K562 (cell line): ENCODE measurements around the gene SPATA31A3. TPM values are rescaled to one million over a fixed set of nuclear protein-coding genes. Genes with fewer than 3 reads are reported as not detected.
"Not testable (repeated sequence)": the region's sequence is repeated elsewhere in the genome, so short reads cannot be mapped to it uniquely, and the experiment has no call there.

Experiments
- ATAC-seq: fragments of 200-7000 bp; cut with Tn5 transposase; 3 replicates; pipeline ENCODE4 v1.9.1; 2020; ENCODE audit warnings: moderate library complexity
- Bru-seq: library from RNA; stranded (reverse); fragments of 400-500 nt; gene quantifications from one replicate; lab custom pipeline; 2021; lab: Mats Ljungman, UMichigan
- BruChase-seq, 2 experiments: library from RNA; stranded (reverse); fragments of 400-500 nt; gene quantifications; one replicate each; lab custom pipeline; 2021; lab: Mats Ljungman, UMichigan
- BruUV-seq: library from RNA; stranded (reverse); fragments of 400-500 nt; replicated peaks from 2 replicates; lab custom pipeline; 2021; lab: Mats Ljungman, UMichigan
- CTCF ChIA-PET: fragments of 300-600 bp; formaldehyde crosslinking; extraction: SDS; loops from one replicate; lab custom pipeline; 2021; ENCODE audit warnings: low intra/inter-chr PET ratio; lab: Yijun Ruan, JAX
- POLR2A ChIA-PET: fragments of 300-600, 350-650 bp; sonication (Branson Sonifier 250); formaldehyde crosslinking; extraction: SDS; loops from one replicate; lab custom pipeline; 2021; ENCODE audit warnings: antibody characterized with exemption, inconsistent platforms; lab: Yijun Ruan, JAX
- DNase-seq, 4 experiments: peaks; one replicate each; pipeline versions ENCODE4 v3.0.0 to v3.0.0-alpha.2; 2011 to 2018; ENCODE audit warnings: low spot score in 3 of 4, mixed read lengths in 3 of 4; ENCODE audit errors: extremely low read depth in 1 of 4
- FAIRE-seq: peaks from 2 replicates; lab custom pipeline; 2011; peaks lifted over from hg19 to GRCh38; lab: Jason Lieb, UNC
- H2AFZ ChIP-seq: 2 replicates; pipeline ENCODE4 v1.6.0; 2011; ENCODE audit warnings: low read depth, low read length, control low read depth, inconsistent platforms
- H3K27ac ChIP-seq: fragments of 200-600 bp; 3 replicates; pipeline ENCODE4 v1.8.0; 2011; ENCODE audit warnings: low read depth, mild to moderate bottlenecking, control low read depth, inconsistent platforms, low read length, moderate library complexity, mixed read lengths; ENCODE audit errors: extremely low read depth
- H3K27me3 ChIP-seq, 2 experiments: fragments of 300-600 bp in 1 of 2; 2 replicates in 1 of 2; 3 replicates in 1 of 2; pipeline versions ENCODE4 v1.6.0 to v1.8.0; 2011; ENCODE audit warnings: inconsistent platforms in 2 of 2, low read length in 2 of 2, mild to moderate bottlenecking in 1 of 2, mixed read lengths in 1 of 2, moderate library complexity in 1 of 2; ENCODE audit not compliant: control insufficient read depth in 2 of 2, insufficient read depth in 2 of 2
- H3K36me3 ChIP-seq: fragments of 300-600 bp; 3 replicates; pipeline ENCODE4 v1.8.0; 2011; ENCODE audit warnings: mild to moderate bottlenecking, low read length, inconsistent platforms; ENCODE audit not compliant: control insufficient read depth, insufficient read depth
- H3K4me1 ChIP-seq, 2 experiments: fragments of 200-600 bp in 1 of 2; replicated peaks in 1 of 2; 2 replicates in 1 of 2; 3 replicates in 1 of 2; pipeline versions ENCODE4 v1.5.1 to v1.8.0; 2011; ENCODE audit warnings: inconsistent platforms in 2 of 2, low read length in 2 of 2, mild to moderate bottlenecking in 1 of 2, mixed read lengths in 1 of 2, moderate library complexity in 1 of 2; ENCODE audit not compliant: control insufficient read depth in 2 of 2, insufficient read depth in 2 of 2
- H3K4me2 ChIP-seq: 2 replicates; pipeline ENCODE4 v1.6.1; 2011; ENCODE audit warnings: low read length, control low read depth, inconsistent platforms, mixed read lengths; ENCODE audit not compliant: insufficient read depth
- H3K4me3 ChIP-seq: fragments of 200-600 bp; sonication (generic), shearing (Covaris generic); 2 replicates; pipeline ENCODE4 v1.5.1; 2016; ENCODE audit warnings: control low read depth, inconsistent platforms
- H3K79me2 ChIP-seq: fragments of 200-600 bp; 3 replicates; pipeline ENCODE4 v1.8.0; 2011; ENCODE audit warnings: low read length, inconsistent platforms; ENCODE audit not compliant: control insufficient read depth, insufficient read depth
- H3K9ac ChIP-seq, 2 experiments: 2 replicates each; pipeline versions ENCODE4 v1.6.0 to v1.6.1; 2011; ENCODE audit warnings: low read depth in 2 of 2, low read length in 2 of 2, control low read depth in 1 of 2, inconsistent platforms in 1 of 2, mild to moderate bottlenecking in 1 of 2, mixed read lengths in 1 of 2; ENCODE audit not compliant: insufficient read depth in 1 of 2
- H3K9me1 ChIP-seq: one replicate; pipeline ENCODE4 v1.6.0; 2011; ENCODE audit warnings: inconsistent platforms, mild to moderate bottlenecking, low read length, moderate library complexity; ENCODE audit not compliant: control insufficient read depth, insufficient read depth
- H3K9me3 ChIP-seq: replicated peaks from 2 replicates; pipeline ENCODE4 v1.5.1; 2011; ENCODE audit warnings: low read depth, low read length, inconsistent platforms; ENCODE audit not compliant: control insufficient read depth, insufficient read depth
- H4K20me1 ChIP-seq: replicated peaks from 2 replicates; pipeline ENCODE4 v1.6.1; 2011; ENCODE audit warnings: low read length, inconsistent platforms, mixed read lengths; ENCODE audit not compliant: control insufficient read depth, insufficient read depth
- WGBS: fragments of 100-300 bp; shearing (Covaris generic); methylation state at CpG from one replicate; pipeline ENCODE4 v1.1.6; 2016; ENCODE audit warnings: low coverage, mixed read lengths; ENCODE audit not compliant: insufficient coverage; ENCODE audit errors: missing lambda C conversion rate; 5-methylcytosine and 5-hydroxymethylcytosine counted together
- in situ Hi-C: fragments of 300-500 bp; cut with MboI; formaldehyde crosslinking; loops from 4 replicates; pipeline ENCODE4 v1.15.0; 2018; ENCODE audit warnings: inconsistent platforms, mixed read lengths
- intact Hi-C: fragments of 100-400 bp; cut with micrococcal nuclease; formaldehyde crosslinking; loops from 2 replicates; pipeline ENCODE4 v1.14.2; 2022
- long read RNA-seq, 3 experiments: library from polyadenylated mRNA in 2 of 3; library from RNA in 1 of 3; unstranded in 2 of 3; stranded (forward) in 1 of 3; transcript quantifications; one replicate each; pipeline ENCODE4 v2.0.0, GENCODE V29; 2019 to 2022
- polyA minus RNA-seq, 3 experiments: library from RNA; depleted of rRNA, polyadenylated mRNA; stranded (reverse); fragments of >200 nt; gene quantifications; 2 replicates each; pipeline ENCODE4 v1.2.3, GENCODE V29; 2011
- polyA plus RNA-seq, 8 experiments: library from polyadenylated mRNA; depleted of rRNA in 4 of 8; stranded (reverse) in 5 of 8; unstranded in 3 of 8; fragments of >200 nt; fragmentation: Nextera tagmentation in 2 of 8; fragmentation: Illumina TruSeq in 1 of 8; extraction: Ambion mirVana in 2 of 8; extraction: Trizol in 1 of 8; gene quantifications; 2 replicates each; pipeline versions ENCODE4 v1.2.1 to v1.2.3, GENCODE V29; 2011 to 2014; ENCODE audit warnings: inconsistent platforms in 1 of 8, missing spikeins in 1 of 8
- total RNA-seq, 7 experiments: library from RNA; depleted of rRNA in 6 of 7; stranded (reverse); fragments of >200 nt in 6 of 7; fragmentation: Illumina TruSeq in 2 of 7; extraction: Trizol in 2 of 7; gene quantifications; 2 replicates each; pipeline versions ENCODE4 v1.2.1 to v1.2.3, GENCODE V29; 2011 to 2021; ENCODE audit warnings: low replicate concordance in 1 of 7

Gene SPATA31A3
- total RNA-seq (2011; cell fraction: chromatin; rRNA removed; ENCODE audit: low replicate concordance): not detected in 2 replicates
- total RNA-seq (2011; cell fraction: nucleolus; rRNA removed): 0.17 TPM in 1 of 2 replicates, not detected in the other
- total RNA-seq (2011; cell fraction: nucleoplasm; rRNA removed): 0.15 TPM in 1 of 2 replicates, not detected in the other
- total RNA-seq (2014; rRNA removed) (not detected in 2 replicates), total RNA-seq (2014; rRNA removed; fragmentation: Illumina TruSeq; extraction: Trizol) (0.04 TPM in 1 of 2 replicates, not detected in the other), total RNA-seq (2015; rRNA removed; fragmentation: Illumina TruSeq; extraction: Trizol) (not detected in 2 replicates), total RNA-seq (2021) (not detected in 2 replicates), polyA plus RNA-seq (2011; rRNA removed) (not detected in 2 replicates), polyA plus RNA-seq (2014; fragmentation: Illumina TruSeq; extraction: Trizol) (not detected in 2 replicates), polyA plus RNA-seq (2014; fragmentation: Nextera tagmentation; extraction: Ambion mirVana) (not detected), polyA plus RNA-seq (2014; rRNA removed) (0.11 TPM in 1 of 2 replicates, not detected in the other), polyA minus RNA-seq (2011; rRNA and poly(A)+ RNA removed) (not detected in 2 replicates), Bru-seq, nascent RNA (not detected), BruChase-seq, experiment 1, labeled RNA remaining after a 2-hour chase (not detected), BruChase-seq, experiment 2, labeled RNA remaining after a 6-hour chase (not detected)
- 0.06 TPM in 1 of 2 replicates, not detected in the other for polyA plus RNA-seq (2011; cell fraction: cytosol; rRNA removed)
- not detected in 2 replicates for polyA plus RNA-seq (2011; cell fraction: nucleus; rRNA removed)
- polyA plus RNA-seq (2012): 0.03 TPM in 1 of 2 replicates, not detected in the other
- polyA minus RNA-seq (2011; cell fraction: cytosol; rRNA and poly(A)+ RNA removed): not detected in 2 replicates
- not detected in 2 replicates for polyA minus RNA-seq (2011; cell fraction: nucleus; rRNA and poly(A)+ RNA removed)
- long read RNA-seq, experiment 1: 0 reads
- long read RNA-seq, experiment 2: 0 reads
- long read RNA-seq, experiment 3: 0 reads

DNA sequence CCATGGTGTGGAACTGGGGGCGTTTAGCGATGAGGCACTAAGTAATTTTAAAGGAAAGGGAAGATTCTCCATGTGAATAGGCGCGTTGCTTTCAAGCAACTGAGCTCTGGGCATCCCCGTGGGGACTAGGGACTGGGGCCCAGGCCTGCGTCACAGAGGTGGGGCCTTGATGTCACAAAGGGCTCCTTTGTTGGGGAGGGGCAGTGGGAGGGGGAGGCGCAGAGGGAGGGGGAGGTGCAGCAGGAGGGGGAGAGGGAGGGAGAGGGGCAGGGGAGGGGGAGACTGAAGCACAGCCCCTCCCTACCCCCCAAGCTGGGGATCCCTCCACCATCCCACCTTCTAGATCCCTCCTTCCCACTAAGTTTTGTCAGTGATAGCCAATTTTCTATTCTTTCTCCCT, at the start of gene SPATA31A3:
Gene SPATA31A3 (minus strand): TSS at position 101 of the 400 bp plus-strand sequence. CDS start 29 bp downstream, at position 72.
- H3K27me3 ChIP-seq, H3K4me1 ChIP-seq, H3K9me3 ChIP-seq, H3K36me3 ChIP-seq, ATAC-seq, H3K4me3 ChIP-seq, H3K9me1 ChIP-seq, in situ Hi-C loops, intact Hi-C loops, H3K27ac ChIP-seq, BruUV-seq, CTCF ChIA-PET, H3K4me2 ChIP-seq, H3K79me2 ChIP-seq, H2AFZ ChIP-seq, FAIRE-seq, POLR2A ChIA-PET, H4K20me1 ChIP-seq, DNase-seq, H3K9ac ChIP-seq: not testable (repeated sequence)
- WGBS: no CpG with 5 or more reads among the region's 7 CpGs

DNA sequence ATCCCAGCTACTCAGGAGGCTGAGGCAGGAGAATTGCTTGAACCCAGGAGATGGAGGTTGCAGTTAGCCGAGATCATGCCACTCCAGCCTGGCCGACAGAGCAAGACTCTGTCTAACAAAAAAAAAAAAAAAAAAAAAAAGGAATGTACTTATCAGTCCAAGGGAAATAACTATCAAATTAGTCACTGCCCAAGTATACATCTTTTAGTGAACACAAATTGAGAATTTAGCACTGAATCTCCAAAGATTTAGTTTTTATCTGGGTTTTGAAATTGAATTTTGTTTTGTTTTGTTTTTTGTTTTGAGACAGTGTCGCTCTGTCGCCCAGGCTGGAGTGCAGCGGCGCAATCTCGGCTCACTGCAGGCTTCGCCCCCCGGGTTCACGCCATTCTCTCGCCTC, 39.8 kb downstream of the SPATA31A3 start:
- CTCF ChIA-PET, BruUV-seq, FAIRE-seq, POLR2A ChIA-PET, H2AFZ ChIP-seq, in situ Hi-C loops, H3K4me3 ChIP-seq, H3K36me3 ChIP-seq, H3K27me3 ChIP-seq, H3K9me1 ChIP-seq, H3K9me3 ChIP-seq, DNase-seq, H3K4me1 ChIP-seq, H3K79me2 ChIP-seq, H3K9ac ChIP-seq, ATAC-seq, H3K27ac ChIP-seq, H3K4me2 ChIP-seq, intact Hi-C loops, H4K20me1 ChIP-seq: not testable (repeated sequence)
- WGBS: 7% methylated on average over 9 of the region's 11 CpGs

GRCh38 chr9:66942400-66943155, 49.8 kb downstream of the SPATA31A3 start:
- H3K9me1 ChIP-seq, H3K9me3 ChIP-seq, DNase-seq, ATAC-seq, H3K9ac ChIP-seq, BruUV-seq, H3K27ac ChIP-seq, FAIRE-seq, H3K4me3 ChIP-seq, H2AFZ ChIP-seq, H3K27me3 ChIP-seq, H4K20me1 ChIP-seq, intact Hi-C loops, POLR2A ChIA-PET, CTCF ChIA-PET, in situ Hi-C loops, H3K4me2 ChIP-seq, H3K79me2 ChIP-seq, H3K4me1 ChIP-seq, H3K36me3 ChIP-seq: not testable (repeated sequence)
- WGBS: 20% methylated on average over 1 of the region's 5 CpGs
